Ovary (tissue), 9 donors: Measurements from ENCODE around the gene GRIN1. TPM values are rescaled to one million over a fixed set of nuclear protein-coding genes. Genes with fewer than 3 reads are reported as not detected.
"Not testable (repeated sequence)": the region's sequence is repeated elsewhere in the genome, so short reads cannot be mapped to it uniquely, and the experiment has no call there.

ENCODE experiments used
- DNase-seq, 5 donors: peaks; one replicate each; pipeline ENCODE4 v3.0.0-alpha.2; 2019 to 2020
- H3K27ac ChIP-seq, 2 donors: fragments of 200-600 bp; one replicate each; pipeline versions ENCODE4 v1.5.1 to v1.8.0; 2019 to 2022
- H3K27me3 ChIP-seq: fragments of 200-600 bp; one replicate; pipeline ENCODE4 v1.8.0; 2022
- H3K36me3 ChIP-seq: fragments of 200-600 bp; sonication (generic); one replicate; pipeline ENCODE4 v1.5.1; 2019
- H3K4me1 ChIP-seq: one replicate; pipeline ENCODE4 v1.8.1; 2013; ENCODE audit warnings: mild to moderate bottlenecking, moderate library complexity; ENCODE audit not compliant: insufficient read depth
- H3K4me3 ChIP-seq: fragments of 200-600 bp; sonication (generic); one replicate; pipeline ENCODE4 v1.5.1; 2017
- H3K9me3 ChIP-seq, 2 donors: fragments of 200-600 bp in 1 of 2; sonication (generic) in 1 of 2; one replicate each; pipeline versions ENCODE4 v1.5.1 to v1.8.1; 2013 to 2019; ENCODE audit warnings: mild to moderate bottlenecking in 1 of 2, moderate library complexity in 1 of 2
- EP300 ChIP-seq: sonication (generic); formaldehyde crosslinking; IDR thresholded peaks from one replicate; pipeline ENCODE4 v1.6.1; 2017; ENCODE audit warnings: antibody characterized with exemption
- POLR2A ChIP-seq: fragments of 450-650 bp; IDR thresholded peaks from one replicate; pipeline ENCODE4 v1.6.1; 2017; ENCODE audit warnings: antibody characterized with exemption, mild to moderate bottlenecking, moderate library complexity
- WGBS, 3 donors: extraction: QIAGEN DNeasy Blood & Tissue Kit in 1 of 3; methylation state at CpG; one replicate each; pipeline versions ENCODE4 v1.1.5 to v1.1.7; 2013 to 2017; 5-methylcytosine and 5-hydroxymethylcytosine counted together
- intact Hi-C, 4 donors: fragments of 100-400 bp; cut with DNase I; formaldehyde crosslinking; loops; one replicate each; pipeline versions ENCODE4 v1.11.0 to v1.15.1; 2022 to 2023
- polyA plus RNA-seq, 2 donors: library from polyadenylated mRNA; stranded (reverse); fragments of 200-250 nt in 1 of 2; fragments of 350-450 nt in 1 of 2; fragmentation: Illumina TruSeq in 1 of 2; extraction: RNeasy Lipid Tissue Mini Kit (QIAGEN cat#74804) in 1 of 2; gene quantifications; one replicate each; pipeline ENCODE4 v1.2.3, GENCODE V29; 2013 to 2014
- total RNA-seq, 7 donors: library from RNA; depleted of rRNA in 2 of 7; stranded (reverse); fragments of >200 nt in 2 of 7; fragmentation: NEBNext Ultra II Directional in 3 of 7; extraction: Animal tissue kit (Norgen Biotek cat#: 25700) in 3 of 7; gene quantifications; one replicate each; pipeline versions ENCODE4 v1.1.0 to v1.2.4, GENCODE V29; 2016 to 2023
- TF ChIP-seq, protein P1 (sequence below), 3 donors: fragments of 450-650 bp in 2 of 3; fragments of 200-600 bp in 1 of 3; IDR thresholded peaks; one replicate each; pipeline versions ENCODE4 v1.5.1 to v1.8.0; 2016 to 2022; ENCODE audit warnings: antibody characterized with exemption in 3 of 3, mild to moderate bottlenecking in 1 of 3
- donor health status: DM: no; HTN: no; CAD: no; lungs with moderate emphysema.
- donor health status: DM: no; HTN: no; CAD: no.
- donor health status: Bipolar disorder and iron deficiency.
- donor health status: DM: yes; HTN: yes; CAD: no.
- donor health status: DM: no; HTN: no; CAD: no.
- donor health status: DM: yes; HTN: yes; CAD: no.

The GRIN1 gene
- total and polyA plus RNA-seq, 9 donors = 0.15 TPM; not detected in 8

DNA sequence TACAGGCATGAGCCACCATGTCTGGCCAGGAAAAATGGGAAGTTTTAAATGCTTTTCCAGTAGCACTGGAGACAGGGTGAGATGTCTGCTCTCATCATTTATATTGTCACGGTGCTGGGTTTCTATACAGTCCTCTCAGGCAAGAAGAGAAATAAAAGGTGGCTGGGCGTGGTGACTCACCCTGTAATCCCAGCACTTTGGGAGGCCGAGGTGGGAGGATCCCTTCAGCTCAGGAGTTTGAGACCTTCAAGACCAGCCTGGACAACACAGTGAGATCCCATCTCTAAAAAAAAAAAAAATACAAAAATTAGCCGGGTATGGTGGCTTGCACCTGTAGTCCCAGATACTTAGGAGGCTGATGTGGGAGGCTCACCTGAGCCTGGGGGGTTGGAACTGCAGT lies 4.8 kb upstream of the GRIN1 start:
- intact Hi-C loops = no loop called here
- TF ChIP-seq, protein P1, sequence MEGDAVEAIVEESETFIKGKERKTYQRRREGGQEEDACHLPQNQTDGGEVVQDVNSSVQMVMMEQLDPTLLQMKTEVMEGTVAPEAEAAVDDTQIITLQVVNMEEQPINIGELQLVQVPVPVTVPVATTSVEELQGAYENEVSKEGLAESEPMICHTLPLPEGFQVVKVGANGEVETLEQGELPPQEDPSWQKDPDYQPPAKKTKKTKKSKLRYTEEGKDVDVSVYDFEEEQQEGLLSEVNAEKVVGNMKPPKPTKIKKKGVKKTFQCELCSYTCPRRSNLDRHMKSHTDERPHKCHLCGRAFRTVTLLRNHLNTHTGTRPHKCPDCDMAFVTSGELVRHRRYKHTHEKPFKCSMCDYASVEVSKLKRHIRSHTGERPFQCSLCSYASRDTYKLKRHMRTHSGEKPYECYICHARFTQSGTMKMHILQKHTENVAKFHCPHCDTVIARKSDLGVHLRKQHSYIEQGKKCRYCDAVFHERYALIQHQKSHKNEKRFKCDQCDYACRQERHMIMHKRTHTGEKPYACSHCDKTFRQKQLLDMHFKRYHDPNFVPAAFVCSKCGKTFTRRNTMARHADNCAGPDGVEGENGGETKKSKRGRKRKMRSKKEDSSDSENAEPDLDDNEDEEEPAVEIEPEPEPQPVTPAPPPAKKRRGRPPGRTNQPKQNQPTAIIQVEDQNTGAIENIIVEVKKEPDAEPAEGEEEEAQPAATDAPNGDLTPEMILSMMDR (IDR thresholded peaks at IDR 0.05) = no peak
- TF ChIP-seq POLR2A = no peak
- TF ChIP-seq EP300 = no peak
- DNase-seq = no peak
- WGBS, 3 donors = 73 to 80% (median 80%) methylated on average over 4 of the region's 4 CpGs
- no peak overlapping the region for H3K27ac ChIP-seq
- H3K4me1 ChIP-seq = peaks cover 9% of the 10 kb centered on the region
- H3K4me3 ChIP-seq = no peak overlapping the region
- H3K27me3 ChIP-seq = no peaks in the 10 kb centered on the region
- no peaks in the 10 kb centered on the region for H3K36me3 ChIP-seq
- peaks cover 0 to 6% of the 10 kb centered on the region in 2 donors for H3K9me3 ChIP-seq

- intact Hi-C loops, H3K9me3 ChIP-seq, DNase-seq, H3K36me3 ChIP-seq, H3K27me3 ChIP-seq, H3K27ac ChIP-seq, H3K4me3 ChIP-seq: not testable (repeated sequence)
- 75 to 77% (median 76%) methylated on average over 9 of the region's 9 CpGs for WGBS, 3 donors
- H3K4me1 ChIP-seq = peaks cover 11% of the 10 kb centered on the region
Observed at GRCh38 chr9:137135154-137135553, 3.8 kb upstream of the GRIN1 start.

- H3K36me3 ChIP-seq = no peaks in the 10 kb centered on the region
- TF ChIP-seq POLR2A (no peak), EP300 (no peak)
- TF ChIP-seq, protein P1 (IDR thresholded peaks at IDR 0.05) = no peak
- H3K4me1 ChIP-seq = peaks cover 8% of the 10 kb centered on the region
- peaks cover 3% of the 10 kb centered on the region for H3K27me3 ChIP-seq
- no peak overlapping the region for H3K27ac ChIP-seq
- WGBS, 3 donors = 28 to 31% (median 29%) methylated on average over 20 to 27 of the region's 27 CpGs
- H3K9me3 ChIP-seq = no peaks in the 10 kb centered on the region
- intact Hi-C loops = no loop called here
- H3K4me3 ChIP-seq = no peak overlapping the region
- no peak for DNase-seq
Observed at GRCh38 chr9:137136261-137136880, 2.6 kb upstream of the GRIN1 start.

DNA sequence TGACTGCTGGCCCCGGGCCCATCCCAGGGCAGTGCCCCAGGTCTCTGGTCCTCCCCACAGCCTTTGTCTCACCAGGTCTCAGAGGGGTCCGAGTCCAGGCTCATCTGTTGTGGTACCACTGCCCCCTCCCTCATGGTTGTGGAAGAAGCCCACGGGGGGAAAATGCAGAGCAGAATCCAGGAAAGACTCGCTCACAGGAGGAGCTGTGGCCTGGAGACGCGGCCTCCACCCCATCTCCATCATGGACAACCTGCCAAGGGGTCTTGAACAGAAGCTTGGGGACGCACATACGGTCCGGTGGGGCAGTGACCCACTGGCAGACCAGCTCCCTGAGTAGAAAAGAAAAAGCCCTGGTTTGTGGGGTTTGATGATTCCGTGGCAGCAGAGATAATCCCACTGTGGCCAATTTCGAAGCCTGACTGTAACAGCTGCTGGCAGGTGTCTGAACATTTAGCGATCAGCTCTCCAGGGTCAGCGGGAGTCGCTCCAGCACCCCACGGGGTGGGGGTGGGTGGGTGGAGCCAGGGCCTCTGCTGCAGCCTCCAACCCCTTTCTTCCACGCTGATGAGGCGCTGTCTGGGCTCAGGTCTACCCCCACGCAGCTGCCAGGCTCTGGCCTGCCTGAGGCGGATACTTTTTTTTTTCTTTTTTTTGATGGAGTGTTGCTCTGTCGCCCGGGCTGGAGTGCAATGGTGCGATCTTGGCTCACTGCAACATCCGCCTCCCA lies 1.9 kb upstream of the GRIN1 start:
- Histone ChIP-seq H3K36me3 (no peaks in the 10 kb centered on the region), H3K4me1 (peaks cover 8% of the 10 kb centered on the region), H3K27me3 (peaks cover 3% of the 10 kb centered on the region), H3K9me3 (no peaks in the 10 kb centered on the region), H3K4me3 (no peak overlapping the region), H3K27ac (no peak overlapping the region)
- intact Hi-C loops = no loop called here
- WGBS, 3 donors = 46 to 59% (median 51%) methylated on average over 21 to 23 of the region's 23 CpGs
- no peak for DNase-seq
- TF ChIP-seq, protein P1 (IDR thresholded peaks at IDR 0.05) = no peak
- TF ChIP-seq EP300 = no peak
- no peak for TF ChIP-seq POLR2A
